ENCODE measurements around the gene C20orf202. TPM values are rescaled to one million over a fixed set of nuclear protein-coding genes. Genes with fewer than 3 reads are reported as not detected.

Gene C20orf202
- total and polyA plus RNA-seq, 9 donors = 0.20 to 0.73 (median 0.43) TPM

DNA sequence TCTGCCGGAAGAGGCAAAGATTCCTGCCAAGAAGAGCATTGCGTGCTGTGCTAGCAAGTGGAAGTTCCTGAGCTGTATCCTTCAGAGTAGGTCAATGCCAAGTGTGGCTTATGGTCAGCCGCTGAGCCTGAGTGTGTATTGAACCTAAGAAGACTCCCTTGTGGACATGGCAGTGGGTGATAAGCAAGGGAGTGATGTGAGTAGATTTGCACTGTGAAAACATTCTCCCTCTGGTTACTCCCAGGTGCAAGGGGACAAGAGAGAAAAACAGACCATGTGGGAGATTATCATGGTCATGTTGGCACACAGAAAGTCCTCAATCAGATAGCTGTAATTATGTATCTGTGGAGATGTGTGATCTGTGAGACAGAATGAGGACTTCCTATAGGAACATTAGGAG is 12.4 kb upstream of the C20orf202 start:
- no peak overlapping the region for H3K4me3 ChIP-seq (ENCODE audit: low read length)
- H3K4me1 ChIP-seq (ENCODE audit: control insufficient read depth, insufficient read depth, low read length) = peaks cover 3% of the 10 kb centered on the region
- H3K27me3 ChIP-seq (ENCODE audit: control insufficient read depth, insufficient read depth, low read length) = peaks cover 12% of the 10 kb centered on the region
- WGBS (ENCODE audit: insufficient coverage) = 77% methylated on average over 3 of the region's 3 CpGs
- no peak for DNase-seq
- H3K27ac ChIP-seq (ENCODE audit: low read length) = no peak overlapping the region
- H3K9me3 ChIP-seq (replicated peaks; ENCODE audit: control insufficient read depth, low read depth, low read length) = no peaks in the 10 kb centered on the region
- no peaks in the 10 kb centered on the region for H3K36me3 ChIP-seq (ENCODE audit: control insufficient read depth, insufficient read depth, low read length)

- H3K4me3 ChIP-seq (ENCODE audit: low read length) = no peak overlapping the region
- peaks cover 8% of the 10 kb centered on the region for H3K27me3 ChIP-seq (ENCODE audit: control insufficient read depth, insufficient read depth, low read length)
- no peak overlapping the region for H3K27ac ChIP-seq (ENCODE audit: low read length)
- no CpG with 5 or more reads among the region's 3 CpGs for WGBS (ENCODE audit: insufficient coverage)
- no peak for DNase-seq
- H3K4me1 ChIP-seq (ENCODE audit: control insufficient read depth, insufficient read depth, low read length) = no peaks in the 10 kb centered on the region
- no peaks in the 10 kb centered on the region for H3K9me3 ChIP-seq (replicated peaks; ENCODE audit: control insufficient read depth, low read depth, low read length)
- no peaks in the 10 kb centered on the region for H3K36me3 ChIP-seq (ENCODE audit: control insufficient read depth, insufficient read depth, low read length)
These were observed 12.0 kb upstream of the C20orf202 start for GRCh38 chr20:1191299-1191698.

DNA sequence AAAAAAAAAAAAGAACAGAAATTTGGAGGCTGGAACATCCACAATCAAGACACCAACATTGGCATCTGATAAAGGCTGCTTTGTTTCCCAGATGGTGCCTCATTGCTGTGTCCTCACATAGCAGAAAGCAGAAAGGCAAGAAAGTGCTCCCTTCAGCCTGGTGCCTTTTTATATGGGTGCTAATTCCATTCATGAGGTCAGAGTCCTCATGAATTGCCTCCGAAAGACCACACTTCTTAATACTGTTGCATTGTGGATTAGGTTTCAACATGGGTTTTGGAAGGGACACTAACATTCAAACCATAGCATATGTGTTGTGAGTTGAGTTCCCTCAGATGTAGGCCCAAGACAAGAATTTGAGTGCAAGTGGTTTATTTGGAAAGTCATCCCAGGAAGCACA is 8.0 kb upstream of the C20orf202 start:
- Histone ChIP-seq H3K27me3 (ENCODE audit: control insufficient read depth, insufficient read depth, low read length) (no peaks in the 10 kb centered on the region), H3K4me1 (ENCODE audit: control insufficient read depth, insufficient read depth, low read length) (no peaks in the 10 kb centered on the region), H3K27ac (ENCODE audit: low read length) (no peak overlapping the region), H3K36me3 (ENCODE audit: control insufficient read depth, insufficient read depth, low read length) (no peaks in the 10 kb centered on the region), H3K4me3 (ENCODE audit: low read length) (no peak overlapping the region), H3K9me3 (replicated peaks; ENCODE audit: control insufficient read depth, low read depth, low read length) (no peaks in the 10 kb centered on the region)
- DNase-seq = no peak
- WGBS (ENCODE audit: insufficient coverage) = no CpG with 5 or more reads among the region's 1 CpG

DNA sequence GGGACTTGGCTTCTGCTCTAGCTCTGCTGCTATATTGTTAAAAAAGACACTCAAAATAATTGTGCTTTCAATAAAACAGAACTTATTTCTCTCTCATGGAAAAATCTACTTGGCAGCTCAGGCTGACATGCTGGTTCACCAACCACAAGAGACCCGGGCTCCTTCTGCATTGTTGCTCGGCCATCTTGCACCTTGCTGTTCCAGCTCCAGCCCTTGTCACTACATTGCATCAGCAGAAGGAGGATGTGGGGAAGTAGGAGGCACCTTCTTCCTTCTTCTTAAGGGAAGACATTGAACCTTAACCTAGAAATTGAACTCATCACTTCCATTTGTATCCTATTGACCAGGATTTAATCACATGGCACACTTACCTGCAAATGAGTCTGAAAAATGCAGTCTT is 6.6 kb upstream of the C20orf202 start:
- H3K27ac ChIP-seq (ENCODE audit: low read length) = no peak overlapping the region
- no peaks in the 10 kb centered on the region for H3K36me3 ChIP-seq (ENCODE audit: control insufficient read depth, insufficient read depth, low read length)
- no peaks in the 10 kb centered on the region for H3K9me3 ChIP-seq (replicated peaks; ENCODE audit: control insufficient read depth, low read depth, low read length)
- WGBS (ENCODE audit: insufficient coverage) = no CpG with 5 or more reads among the region's 2 CpGs
- H3K4me3 ChIP-seq (ENCODE audit: low read length) = no peak overlapping the region
- H3K4me1 ChIP-seq (ENCODE audit: control insufficient read depth, insufficient read depth, low read length) = no peaks in the 10 kb centered on the region
- H3K27me3 ChIP-seq (ENCODE audit: control insufficient read depth, insufficient read depth, low read length) = no peaks in the 10 kb centered on the region
- no peak for DNase-seq

GRCh38 chr20:1197801-1198200 is 5.5 kb upstream of the C20orf202 start:
- 83% methylated on average over 2 of the region's 7 CpGs for WGBS (ENCODE audit: insufficient coverage)
- no peak overlapping the region for H3K4me3 ChIP-seq (ENCODE audit: low read length)
- H3K4me1 ChIP-seq (ENCODE audit: control insufficient read depth, insufficient read depth, low read length) = no peaks in the 10 kb centered on the region
- no peaks in the 10 kb centered on the region for H3K36me3 ChIP-seq (ENCODE audit: control insufficient read depth, insufficient read depth, low read length)
- H3K27me3 ChIP-seq (ENCODE audit: control insufficient read depth, insufficient read depth, low read length) = no peaks in the 10 kb centered on the region
- H3K27ac ChIP-seq (ENCODE audit: low read length) = no peak overlapping the region
- no peak for DNase-seq
- no peaks in the 10 kb centered on the region for H3K9me3 ChIP-seq (replicated peaks; ENCODE audit: control insufficient read depth, low read depth, low read length)

- H3K4me1 ChIP-seq (ENCODE audit: control insufficient read depth, insufficient read depth, low read length) = no peaks in the 10 kb centered on the region
- H3K9me3 ChIP-seq (replicated peaks; ENCODE audit: control insufficient read depth, low read depth, low read length) = no peaks in the 10 kb centered on the region
- no peaks in the 10 kb centered on the region for H3K36me3 ChIP-seq (ENCODE audit: control insufficient read depth, insufficient read depth, low read length)
- no peak overlapping the region for H3K27ac ChIP-seq (ENCODE audit: low read length)
- no peaks in the 10 kb centered on the region for H3K27me3 ChIP-seq (ENCODE audit: control insufficient read depth, insufficient read depth, low read length)
- no peak overlapping the region for H3K4me3 ChIP-seq (ENCODE audit: low read length)
- 86% methylated on average over 5 of the region's 5 CpGs for WGBS (ENCODE audit: insufficient coverage)
- no peak for DNase-seq
These were observed 4.5 kb upstream of the C20orf202 start for GRCh38 chr20:1198751-1199150.

- WGBS (ENCODE audit: insufficient coverage) = 61% methylated on average over 5 of the region's 7 CpGs
- no peaks in the 10 kb centered on the region for H3K4me1 ChIP-seq (ENCODE audit: control insufficient read depth, insufficient read depth, low read length)
- H3K27me3 ChIP-seq (ENCODE audit: control insufficient read depth, insufficient read depth, low read length) = peaks cover 2% of the 10 kb centered on the region
- H3K27ac ChIP-seq (ENCODE audit: low read length) = no peak overlapping the region
- no peaks in the 10 kb centered on the region for H3K36me3 ChIP-seq (ENCODE audit: control insufficient read depth, insufficient read depth, low read length)
- H3K4me3 ChIP-seq (ENCODE audit: low read length) = no peak overlapping the region
- no peak for DNase-seq
- no peaks in the 10 kb centered on the region for H3K9me3 ChIP-seq (replicated peaks; ENCODE audit: control insufficient read depth, low read depth, low read length)
These were observed 3.9 kb upstream of the C20orf202 start for GRCh38 chr20:1199212-1199873.

DNA sequence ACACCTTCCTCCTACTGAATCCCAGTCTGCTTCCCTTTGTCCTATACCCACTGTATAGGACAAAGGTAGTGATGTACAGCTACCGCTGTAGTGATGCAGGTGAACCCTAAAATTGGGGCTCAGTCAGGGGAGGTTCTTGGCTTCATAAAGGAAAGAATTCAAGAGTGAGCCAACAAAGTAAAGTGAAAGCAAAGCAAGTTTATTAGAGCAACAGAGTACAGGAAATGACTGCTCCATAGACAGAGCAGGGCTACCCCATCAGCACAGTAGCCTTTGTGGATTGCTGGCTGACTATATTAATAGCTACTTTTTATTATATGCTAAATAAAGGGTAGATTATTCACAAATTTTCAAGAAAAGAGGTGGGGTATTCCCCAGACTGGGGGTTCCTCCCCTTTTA is 3.3 kb upstream of the C20orf202 start:
- H3K27ac ChIP-seq (ENCODE audit: low read length) = no peak overlapping the region
- no CpG with 5 or more reads among the region's 1 CpG for WGBS (ENCODE audit: insufficient coverage)
- peaks cover 2% of the 10 kb centered on the region for H3K27me3 ChIP-seq (ENCODE audit: control insufficient read depth, insufficient read depth, low read length)
- H3K4me3 ChIP-seq (ENCODE audit: low read length) = no peak overlapping the region
- no peaks in the 10 kb centered on the region for H3K36me3 ChIP-seq (ENCODE audit: control insufficient read depth, insufficient read depth, low read length)
- no peaks in the 10 kb centered on the region for H3K4me1 ChIP-seq (ENCODE audit: control insufficient read depth, insufficient read depth, low read length)
- no peaks in the 10 kb centered on the region for H3K9me3 ChIP-seq (replicated peaks; ENCODE audit: control insufficient read depth, low read depth, low read length)
- DNase-seq = no peak

DNA sequence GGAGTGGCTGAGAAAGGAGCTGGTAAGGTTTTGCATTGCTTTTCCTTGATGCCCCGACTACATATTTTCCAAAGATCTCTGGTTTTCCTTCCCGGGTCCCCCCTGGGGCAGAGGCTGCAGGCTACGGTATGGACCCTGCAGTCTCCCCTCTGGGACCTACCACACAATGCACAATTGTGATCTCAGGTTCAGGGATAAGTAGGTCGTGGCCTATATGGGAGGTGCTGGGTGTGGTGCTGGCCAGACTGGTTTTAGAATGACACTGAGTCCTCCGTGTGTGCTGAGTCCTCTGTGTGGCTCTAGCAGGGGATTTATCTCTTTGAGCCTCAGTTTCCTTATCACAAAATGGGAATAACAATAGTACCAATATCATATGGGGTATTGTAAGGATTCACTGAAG is 376 bp downstream of the C20orf202 start:
- no peak for DNase-seq
- Histone ChIP-seq H3K27ac (ENCODE audit: low read length) (peak overlapping the region; percentile 47), H3K27me3 (ENCODE audit: control insufficient read depth, insufficient read depth, low read length) (peaks cover 4% of the 10 kb centered on the region), H3K4me3 (ENCODE audit: low read length) (no peak overlapping the region), H3K9me3 (replicated peaks; ENCODE audit: control insufficient read depth, low read depth, low read length) (no peaks in the 10 kb centered on the region), H3K4me1 (ENCODE audit: control insufficient read depth, insufficient read depth, low read length) (no peaks in the 10 kb centered on the region), H3K36me3 (ENCODE audit: control insufficient read depth, insufficient read depth, low read length) (no peaks in the 10 kb centered on the region)
- WGBS (ENCODE audit: insufficient coverage) = 80% methylated on average over 1 of the region's 5 CpGs

- Histone ChIP-seq H3K4me3 (ENCODE audit: low read length) (no peak overlapping the region), H3K9me3 (replicated peaks; ENCODE audit: control insufficient read depth, low read depth, low read length) (no peaks in the 10 kb centered on the region), H3K4me1 (ENCODE audit: control insufficient read depth, insufficient read depth, low read length) (no peaks in the 10 kb centered on the region), H3K27ac (ENCODE audit: low read length) (peak overlapping the region; percentile 47), H3K27me3 (ENCODE audit: control insufficient read depth, insufficient read depth, low read length) (peaks cover 4% of the 10 kb centered on the region), H3K36me3 (ENCODE audit: control insufficient read depth, insufficient read depth, low read length) (no peaks in the 10 kb centered on the region)
- WGBS (ENCODE audit: insufficient coverage) = 68% methylated on average over 4 of the region's 5 CpGs
- DNase-seq = no peak
These were observed 859 bp downstream of the C20orf202 start for GRCh38 chr20:1204113-1204512.

GRCh38 chr20:1204576-1204975 is 1.3 kb downstream of the C20orf202 start:
- H3K4me1 ChIP-seq (ENCODE audit: control insufficient read depth, insufficient read depth, low read length) = no peaks in the 10 kb centered on the region
- WGBS (ENCODE audit: insufficient coverage) = 40% methylated on average over 1 of the region's 2 CpGs
- H3K9me3 ChIP-seq (replicated peaks; ENCODE audit: control insufficient read depth, low read depth, low read length) = no peaks in the 10 kb centered on the region
- no peak for DNase-seq
- no peak overlapping the region for H3K4me3 ChIP-seq (ENCODE audit: low read length)
- peak overlapping the region; percentile 47 for H3K27ac ChIP-seq (ENCODE audit: low read length)
- no peaks in the 10 kb centered on the region for H3K36me3 ChIP-seq (ENCODE audit: control insufficient read depth, insufficient read depth, low read length)
- H3K27me3 ChIP-seq (ENCODE audit: control insufficient read depth, insufficient read depth, low read length) = peaks cover 4% of the 10 kb centered on the region

All from muscle of leg (tissue), 11 donors.